Activated T-helper 17 cell treated with anti-CD3 and anti-CD28 coated beads, Interleukin-2, amount 50 U/mL, for 72 hours (primary cell): ENCODE data around the gene PPIF. TPM values are rescaled to one million over a fixed set of nuclear protein-coding genes. Genes with fewer than 3 reads are reported as not detected.
"Not testable (repeated sequence)": the region's sequence is repeated elsewhere in the genome, so short reads cannot be mapped to it uniquely, and the experiment has no call there.

Source experiments
- ATAC-seq: fragments of 150-1000 bp; cut with Tn5 transposase; replicated peaks from 2 replicates; pipeline ENCODE4 v1.10.0; 2021; ENCODE audit warnings: mild to moderate bottlenecking, moderate library complexity
- H3K27ac Mint-ChIP-seq: one replicate; pipeline ENCODE4 v1.8.0; 2022; ENCODE audit warnings: mixed read lengths
- H3K27me3 Mint-ChIP-seq: one replicate; pipeline ENCODE4 v1.8.0; 2022; ENCODE audit warnings: mixed read lengths
- H3K36me3 Mint-ChIP-seq: one replicate; pipeline ENCODE4 v1.8.0; 2022; ENCODE audit warnings: low read depth, mild to moderate bottlenecking, mixed read lengths
- H3K4me1 Mint-ChIP-seq: one replicate; pipeline ENCODE4 v1.8.0; 2022; ENCODE audit warnings: mixed read lengths
- H3K4me3 Mint-ChIP-seq: one replicate; pipeline ENCODE4 v1.8.0; 2022; ENCODE audit warnings: mild to moderate bottlenecking, mixed read lengths
- H3K9me3 Mint-ChIP-seq: one replicate; pipeline ENCODE4 v1.8.0; 2022; ENCODE audit warnings: mixed read lengths
- total RNA-seq, 2 donors: library from RNA; stranded (reverse); gene quantifications; one replicate each; pipeline ENCODE4 v1.2.3, GENCODE V29; 2022

Gene PPIF
- total RNA-seq, 2 donors from 2014 or later = 73.7 to 170 TPM

- H3K36me3 Mint-ChIP-seq, H3K27me3 Mint-ChIP-seq, H3K9me3 Mint-ChIP-seq, ATAC-seq: not testable (repeated sequence)
- Mint-ChIP-seq H3K27ac (peak overlapping the region; percentile 85), H3K4me3 (peak overlapping the region; percentile 80), H3K4me1 (peaks cover 18% of the 10 kb centered on the region)
These were observed 14.5 kb upstream of the PPIF start for GRCh38 chr10:79332610-79333315.

- Mint-ChIP-seq H3K4me3 (peak overlapping the region; percentile 80), H3K27ac (peak overlapping the region; percentile 85), H3K4me1 (peaks cover 18% of the 10 kb centered on the region), H3K36me3 (no peaks in the 10 kb centered on the region), H3K9me3 (no peaks in the 10 kb centered on the region), H3K27me3 (no peaks in the 10 kb centered on the region)
- peak; percentile 6 for ATAC-seq
These were observed 13.8 kb upstream of the PPIF start for GRCh38 chr10:79333513-79333912.

- H3K4me3 Mint-ChIP-seq = peak overlapping the region; percentile 80
- H3K9me3 Mint-ChIP-seq = no peaks in the 10 kb centered on the region
- H3K27me3 Mint-ChIP-seq = no peaks in the 10 kb centered on the region
- ATAC-seq = no peak
- peaks cover 18% of the 10 kb centered on the region for H3K4me1 Mint-ChIP-seq
- H3K36me3 Mint-ChIP-seq = no peaks in the 10 kb centered on the region
- H3K27ac Mint-ChIP-seq = peak overlapping the region; percentile 85
These were observed 12.7 kb upstream of the PPIF start for GRCh38 chr10:79334573-79334972.

- Mint-ChIP-seq H3K27me3 (no peaks in the 10 kb centered on the region), H3K4me1 (peaks cover 18% of the 10 kb centered on the region)
These were observed 12.2 kb upstream of the PPIF start for GRCh38 chr10:79335094-79335469.

GRCh38 chr10:79335470-79336235 is 11.6 kb upstream of the PPIF start:
- Mint-ChIP-seq H3K27ac (peak overlapping the region; percentile 85), H3K9me3 (no peaks in the 10 kb centered on the region), H3K4me3 (no peak overlapping the region), H3K36me3 (no peaks in the 10 kb centered on the region), H3K27me3 (no peaks in the 10 kb centered on the region), H3K4me1 (peaks cover 18% of the 10 kb centered on the region)
- ATAC-seq = no peak

More at GRCh38 chr10:79335094-79335469, 12.2 kb upstream of the PPIF start:
- no peaks in the 10 kb centered on the region for H3K9me3 Mint-ChIP-seq
- H3K4me3 Mint-ChIP-seq = no peak overlapping the region
- peak overlapping the region; percentile 85 for H3K27ac Mint-ChIP-seq
- ATAC-seq = no peak
- H3K36me3 Mint-ChIP-seq = no peaks in the 10 kb centered on the region

GRCh38 chr10:79336276-79336675 is 11.0 kb upstream of the PPIF start:
- H3K9me3 Mint-ChIP-seq = no peaks in the 10 kb centered on the region
- H3K27ac Mint-ChIP-seq = peak overlapping the region; percentile 85
- no peaks in the 10 kb centered on the region for H3K36me3 Mint-ChIP-seq
- H3K4me3 Mint-ChIP-seq = no peak overlapping the region
- ATAC-seq = no peak
- no peaks in the 10 kb centered on the region for H3K27me3 Mint-ChIP-seq
- peaks cover 18% of the 10 kb centered on the region for H3K4me1 Mint-ChIP-seq

GRCh38 chr10:79336739-79337138 is 10.5 kb upstream of the PPIF start:
- H3K9me3 Mint-ChIP-seq = no peaks in the 10 kb centered on the region
- H3K27ac Mint-ChIP-seq = peak overlapping the region; percentile 85
- no peak for ATAC-seq
- no peaks in the 10 kb centered on the region for H3K36me3 Mint-ChIP-seq
- peaks cover 18% of the 10 kb centered on the region for H3K4me1 Mint-ChIP-seq
- H3K4me3 Mint-ChIP-seq = no peak overlapping the region
- H3K27me3 Mint-ChIP-seq = no peaks in the 10 kb centered on the region

GRCh38 chr10:79337783-79338469 is 9.3 kb upstream of the PPIF start:
- H3K27me3 Mint-ChIP-seq, H3K4me3 Mint-ChIP-seq: not testable (repeated sequence)

GRCh38 chr10:79339266-79339665 is 8.0 kb upstream of the PPIF start:
- H3K9me3 Mint-ChIP-seq = no peaks in the 10 kb centered on the region
- no peaks in the 10 kb centered on the region for H3K27me3 Mint-ChIP-seq

More at GRCh38 chr10:79337783-79338469, 9.3 kb upstream of the PPIF start:
- ATAC-seq, H3K9me3 Mint-ChIP-seq, H3K36me3 Mint-ChIP-seq, H3K27ac Mint-ChIP-seq: not testable (repeated sequence)
- peaks cover 13% of the 10 kb centered on the region for H3K4me1 Mint-ChIP-seq

GRCh38 chr10:79340646-79341244 is 6.5 kb upstream of the PPIF start:
- Mint-ChIP-seq H3K9me3 (no peaks in the 10 kb centered on the region), H3K27ac (peak overlapping the region; percentile 23), H3K4me3 (no peak overlapping the region), H3K4me1 (no peaks in the 10 kb centered on the region), H3K27me3 (no peaks in the 10 kb centered on the region), H3K36me3 (no peaks in the 10 kb centered on the region)
- no peak for ATAC-seq

More at GRCh38 chr10:79339266-79339665, 8.0 kb upstream of the PPIF start:
- H3K27ac Mint-ChIP-seq = peak overlapping the region; percentile 3
- H3K4me3 Mint-ChIP-seq = no peak overlapping the region
- no peaks in the 10 kb centered on the region for H3K36me3 Mint-ChIP-seq
- peaks cover 7% of the 10 kb centered on the region for H3K4me1 Mint-ChIP-seq
- ATAC-seq = no peak

- Mint-ChIP-seq H3K9me3 (no peaks in the 10 kb centered on the region), H3K27me3 (no peaks in the 10 kb centered on the region), H3K4me3 (no peak overlapping the region), H3K36me3 (no peaks in the 10 kb centered on the region), H3K27ac (no peak overlapping the region), H3K4me1 (no peaks in the 10 kb centered on the region)
- ATAC-seq = no peak
These were observed 4.9 kb upstream of the PPIF start for GRCh38 chr10:79342295-79342761.

GRCh38 chr10:79342811-79343561 is 4.3 kb upstream of the PPIF start:
- H3K36me3 Mint-ChIP-seq = peaks cover 1% of the 10 kb centered on the region
- no peak overlapping the region for H3K27ac Mint-ChIP-seq
- H3K9me3 Mint-ChIP-seq = no peaks in the 10 kb centered on the region
- H3K27me3 Mint-ChIP-seq = no peaks in the 10 kb centered on the region
- H3K4me3 Mint-ChIP-seq = no peak overlapping the region
- no peak for ATAC-seq
- H3K4me1 Mint-ChIP-seq = no peaks in the 10 kb centered on the region

- Mint-ChIP-seq H3K36me3 (peaks cover 18% of the 10 kb centered on the region), H3K27me3 (no peaks in the 10 kb centered on the region), H3K4me3 (no peak overlapping the region), H3K4me1 (peaks cover 4% of the 10 kb centered on the region), H3K9me3 (no peaks in the 10 kb centered on the region), H3K27ac (peak overlapping the region; percentile 26)
- ATAC-seq = no peak
These were observed 2.6 kb upstream of the PPIF start for GRCh38 chr10:79344502-79345195.
